Gastroesophageal sphincter (tissue), 3 donors: ENCODE results near the gene EHBP1.

Experiments
- CTCF ChIP-seq, 4 experiments: fragments of 200-600 bp in 2 of 4; fragments of 450-650 bp in 2 of 4; sonication (generic) in 1 of 4; IDR thresholded peaks; one replicate each; pipeline ENCODE4 v1.5.1; 2017 to 2019; ENCODE audit warnings: antibody characterized with exemption in 4 of 4, mild to moderate bottlenecking in 2 of 4, moderate library complexity in 2 of 4
- EP300 ChIP-seq: sonication (generic); formaldehyde crosslinking; IDR thresholded peaks from one replicate; pipeline ENCODE4 v1.6.1; 2017; ENCODE audit warnings: antibody characterized with exemption, mild to moderate bottlenecking
- POLR2A ChIP-seq, 2 donors: fragments of 450-650 bp; IDR thresholded peaks; one replicate each; pipeline ENCODE4 v1.6.1; 2017; ENCODE audit warnings: antibody characterized with exemption in 2 of 2, mild to moderate bottlenecking in 2 of 2, moderate library complexity in 1 of 2
- POLR2AphosphoS5 ChIP-seq: sonication (generic); formaldehyde crosslinking; IDR thresholded peaks from one replicate; pipeline ENCODE4 v1.6.1; 2017; ENCODE audit warnings: antibody characterized with exemption

GRCh38 chr2:62660582-62661262 is 44.8 kb upstream of the EHBP1 start:
- TF ChIP-seq CTCF (IDR thresholded peaks at IDR 0.05) (no peak), EP300 (no peak), POLR2A (IDR thresholded peaks at IDR 0.05) (no peak), POLR2AphosphoS5 (no peak)
